Kidney epithelial cell (primary cell): ENCODE results near the gene BCAS4. TPM values are rescaled to one million over a fixed set of nuclear protein-coding genes. Genes with fewer than 3 reads are reported as not detected.
A peak's percentile ranks its signal among the peaks of the same experiment; 100 is the strongest.

Experiments
- DNase-seq: peaks from one replicate; pipeline ENCODE4 v3.0.0-alpha.2; 2010; ENCODE audit warnings: low read depth
- H3K27me3 ChIP-seq: 2 replicates; pipeline ENCODE4 v1.6.0; 2011; ENCODE audit warnings: low read length; ENCODE audit not compliant: control insufficient read depth, insufficient read depth
- H3K36me3 ChIP-seq: 2 replicates; pipeline ENCODE4 v1.5.1; 2011; ENCODE audit warnings: low read length; ENCODE audit not compliant: control insufficient read depth, insufficient read depth
- H3K4me3 ChIP-seq: 2 replicates; pipeline ENCODE4 v1.5.1; 2011; ENCODE audit warnings: low read depth, mild to moderate bottlenecking, control low read depth, low read length
- CTCF ChIP-seq: IDR thresholded peaks from 2 replicates; pipeline ENCODE4 v1.5.1; 2011; ENCODE audit warnings: mild to moderate bottlenecking, moderate library complexity, low read length, control low read depth, inconsistent platforms; ENCODE audit not compliant: insufficient read depth, poor library complexity, severe bottlenecking
- total RNA-seq: library from RNA; depleted of rRNA; stranded (reverse); fragments of >200 nt; gene quantifications from 2 replicates; pipeline ENCODE4 v1.2.3, GENCODE V29; 2015

Gene BCAS4
- total RNA-seq, 1 donor from 2014 or later, result 28.0 TPM

- H3K27me3 ChIP-seq, result no peaks in the 10 kb centered on the region
- DNase-seq, result peak; percentile 42
- H3K36me3 ChIP-seq, result no peaks in the 10 kb centered on the region
- H3K4me3 ChIP-seq, result no peak overlapping the region
- no peak for TF ChIP-seq CTCF
These were observed 119.0 kb downstream of the BCAS4 start for GRCh38 chr20:50913690-50914375.

- no peaks in the 10 kb centered on the region for H3K27me3 ChIP-seq
- TF ChIP-seq CTCF, result no peak
- no peak overlapping the region for H3K4me3 ChIP-seq
- H3K36me3 ChIP-seq, result no peaks in the 10 kb centered on the region
- no peak for DNase-seq
These were observed 120.6 kb downstream of the BCAS4 start for GRCh38 chr20:50915424-50915823.

GRCh38 chr20:50916257-50916656, 121.4 kb downstream of the BCAS4 start:
- Histone ChIP-seq H3K27me3 (no peaks in the 10 kb centered on the region), H3K36me3 (no peaks in the 10 kb centered on the region), H3K4me3 (no peak overlapping the region)
- TF ChIP-seq CTCF, result no peak
- DNase-seq, result peak; percentile 44

- TF ChIP-seq CTCF, result no peak
- H3K4me3 ChIP-seq, result no peak overlapping the region
- no peak for DNase-seq
- H3K27me3 ChIP-seq, result no peaks in the 10 kb centered on the region
- no peaks in the 10 kb centered on the region for H3K36me3 ChIP-seq
These were observed 122.1 kb downstream of the BCAS4 start for GRCh38 chr20:50916934-50917333.

- no peaks in the 10 kb centered on the region for H3K27me3 ChIP-seq
- no peak for DNase-seq
- no peak for TF ChIP-seq CTCF
- no peaks in the 10 kb centered on the region for H3K36me3 ChIP-seq
- H3K4me3 ChIP-seq, result no peak overlapping the region
These were observed 123.5 kb downstream of the BCAS4 start for GRCh38 chr20:50918403-50918802.

- no peak for TF ChIP-seq CTCF
- no peaks in the 10 kb centered on the region for H3K27me3 ChIP-seq
- H3K36me3 ChIP-seq, result peaks cover 2% of the 10 kb centered on the region
- DNase-seq, result peak; percentile 86
- no peak overlapping the region for H3K4me3 ChIP-seq
These were observed 124.7 kb downstream of the BCAS4 start for GRCh38 chr20:50919567-50919966.
